ENCODE results near the gene NEURL1. TPM values are rescaled to one million over a fixed set of nuclear protein-coding genes. Genes with fewer than 3 reads are reported as not detected.

The NEURL1 gene
- total RNA-seq, 4 donors from 2014 or later: 0.39 to 0.60 TPM; not detected in 2

- 47 to 55% methylated on average over 9 to 10 of the region's 10 CpGs for WGBS, 2 donors
- Histone ChIP-seq H3K4me3 (no peak overlapping the region), H3K4me1 (peaks cover 0 to 11% (median 9%) of the 10 kb centered on the region in 4 donors), H3K36me3 (no peaks in the 10 kb centered on the region), H3K27ac (no peak overlapping the region), H3K9me3 (no peaks in the 10 kb centered on the region), H3K27me3 (peaks cover 0 to 9% of the 10 kb centered on the region in 2 donors)
- TF ChIP-seq EP300 (IDR thresholded peaks at IDR 0.05) (peak in 1 of 2 donors; percentile 53), CTCF (IDR thresholded peaks at IDR 0.05) (no peak), POLR2A (IDR thresholded peaks at IDR 0.05) (no peak)
- DNase-seq (ENCODE audit: low spot score in 2 of 2): peak in 1 of 2 donors; percentile 11
Observed at GRCh38 chr10:103551619-103552602, 58.4 kb downstream of the NEURL1 start.

- Histone ChIP-seq H3K36me3 (no peaks in the 10 kb centered on the region), H3K27ac (no peak overlapping the region), H3K4me3 (no peak overlapping the region), H3K4me1 (peaks cover 0 to 11% (median 9%) of the 10 kb centered on the region in 4 donors), H3K9me3 (no peaks in the 10 kb centered on the region), H3K27me3 (peaks cover 0 to 9% of the 10 kb centered on the region in 2 donors)
- DNase-seq (ENCODE audit: low spot score in 2 of 2): no peak
- 84 to 87% methylated on average over 14 to 20 of the region's 20 CpGs for WGBS, 2 donors
- no peak for TF ChIP-seq CTCF (IDR thresholded peaks at IDR 0.05)
- TF ChIP-seq EP300 (IDR thresholded peaks at IDR 0.05): no peak
- no peak for TF ChIP-seq POLR2A (IDR thresholded peaks at IDR 0.05)
Observed at GRCh38 chr10:103552856-103553742, 59.6 kb downstream of the NEURL1 start.

GRCh38 chr10:103553743-103554487, 60.4 kb downstream of the NEURL1 start:
- Histone ChIP-seq H3K4me3 (no peak overlapping the region), H3K9me3 (no peaks in the 10 kb centered on the region), H3K36me3 (no peaks in the 10 kb centered on the region), H3K27ac (no peak overlapping the region), H3K27me3 (peaks cover 0 to 9% of the 10 kb centered on the region in 2 donors), H3K4me1 (peaks cover 0 to 11% (median 9%) of the 10 kb centered on the region in 4 donors)
- 76 to 85% methylated on average over 8 of the region's 8 CpGs for WGBS, 2 donors
- TF ChIP-seq CTCF (IDR thresholded peaks at IDR 0.05): no peak
- no peak for TF ChIP-seq POLR2A (IDR thresholded peaks at IDR 0.05)
- TF ChIP-seq EP300 (IDR thresholded peaks at IDR 0.05): no peak
- no peak for DNase-seq (ENCODE audit: low spot score in 2 of 2)

- Histone ChIP-seq H3K36me3 (no peaks in the 10 kb centered on the region), H3K4me1 (peaks cover 0 to 11% (median 9%) of the 10 kb centered on the region in 4 donors), H3K4me3 (peak overlapping the region; percentile 16 to 56 (median 38)), H3K27me3 (peaks cover 0 to 9% of the 10 kb centered on the region in 2 donors), H3K27ac (peak overlapping the region in 1 of 4 donors; percentile 31), H3K9me3 (no peaks in the 10 kb centered on the region)
- WGBS, 2 donors: 4 to 6% methylated on average over 13 to 22 of the region's 44 CpGs
- no peak for DNase-seq (ENCODE audit: low spot score in 2 of 2)
- no peak for TF ChIP-seq EP300 (IDR thresholded peaks at IDR 0.05)
- TF ChIP-seq POLR2A (IDR thresholded peaks at IDR 0.05): no peak
- TF ChIP-seq CTCF (IDR thresholded peaks at IDR 0.05): no peak
Observed at GRCh38 chr10:103554488-103555324, 61.2 kb downstream of the NEURL1 start.

Data from tibial nerve (tissue), 4 donors.